ENCODE results near the gene TAOK3. TPM values are rescaled to one million over a fixed set of nuclear protein-coding genes. Genes with fewer than 3 reads are reported as not detected.
"Not testable (repeated sequence)": the region's sequence is repeated elsewhere in the genome, so short reads cannot be mapped to it uniquely, and the experiment has no call there.

TAOK3 gene
- total and polyA plus RNA-seq, 12 donors, result 10.7 to 55.3 (median 29.8) TPM

DNA sequence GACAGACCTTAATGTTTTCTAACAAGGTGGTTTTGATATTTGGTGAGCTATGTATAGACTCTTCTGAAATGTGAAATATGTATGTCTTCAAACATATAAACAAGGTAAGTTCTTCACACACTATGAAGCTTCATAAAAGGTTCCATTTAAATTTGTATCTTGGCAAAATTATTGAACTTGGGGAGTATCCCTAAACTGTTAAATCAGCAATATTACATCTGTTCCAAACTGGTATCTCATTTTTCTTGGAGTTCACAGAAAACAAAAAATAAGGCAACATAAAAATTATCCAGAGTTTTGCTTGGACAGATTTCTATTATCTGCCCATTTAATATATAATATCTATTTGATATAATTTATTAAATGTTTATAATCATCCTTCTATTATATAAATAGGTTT, 62.4 kb downstream of the TAOK3 start:
- no peaks in the 10 kb centered on the region for H3K27me3 ChIP-seq
- no peaks in the 10 kb centered on the region for H3K36me3 ChIP-seq (replicated peaks in 1 of 2)
- no peak overlapping the region for H3K4me3 ChIP-seq
- DNase-seq, result no peak
- H3K27ac ChIP-seq, result no peak overlapping the region
- no peaks in the 10 kb centered on the region for H3K9me3 ChIP-seq (replicated peaks in 1 of 3)
- peaks cover 0 to 18% of the 10 kb centered on the region in 2 donors for H3K4me1 ChIP-seq (replicated peaks in 1 of 2)
- intact Hi-C loops (cut with DNase I), result no loop called here
- TF ChIP-seq POLR2A (IDR thresholded peaks at IDR 0.05), result no peak

DNA sequence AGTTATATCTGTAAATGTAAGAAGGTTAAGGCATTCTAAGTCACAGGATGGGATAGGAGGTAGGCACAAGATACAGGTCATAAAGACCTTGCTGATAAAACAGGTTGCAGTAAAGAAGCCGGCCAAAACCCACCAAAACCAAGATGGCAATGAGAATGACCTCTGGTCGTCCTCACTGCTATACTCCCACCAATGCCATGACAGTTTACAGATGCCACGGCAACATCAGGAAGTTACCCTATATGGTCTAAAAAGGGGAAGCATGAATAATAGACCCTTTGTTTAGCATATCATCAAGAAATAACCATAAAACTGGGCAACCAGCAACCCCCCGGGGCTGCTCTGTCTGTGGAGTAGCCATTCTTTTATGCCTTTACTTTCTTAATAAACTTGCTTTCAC, 64.7 kb downstream of the TAOK3 start:
- intact Hi-C loops (cut with DNase I); H3K4me3 ChIP-seq; H3K36me3 ChIP-seq (replicated peaks in 1 of 2); H3K27me3 ChIP-seq; H3K9me3 ChIP-seq (replicated peaks in 1 of 3): not testable (repeated sequence)
- peak in 1 of 7 donors; percentile 16 for DNase-seq
- peaks cover 0 to 17% of the 10 kb centered on the region in 2 donors for H3K4me1 ChIP-seq (replicated peaks in 1 of 2)
- peak overlapping the region in 1 of 5 donors; percentile 30 for H3K27ac ChIP-seq
- WGBS, 4 donors, result 64 to 80% (median 71%) methylated on average over 4 of the region's 4 CpGs

- peaks cover 0 to 12% of the 10 kb centered on the region in 2 donors for H3K4me1 ChIP-seq (replicated peaks in 1 of 2)
- H3K4me3 ChIP-seq, result peak overlapping the region in 1 of 4 donors; percentile 17
- 53 to 61% (median 54%) methylated on average over 8 of the region's 8 CpGs for WGBS, 4 donors
- no peaks in the 10 kb centered on the region for H3K36me3 ChIP-seq (replicated peaks in 1 of 2)
- peak overlapping the region in 2 of 5 donors; percentile 30 to 70 for H3K27ac ChIP-seq
- no peaks in the 10 kb centered on the region for H3K9me3 ChIP-seq (replicated peaks in 1 of 3)
- peak in 3 of 7 donors; percentile 11 to 29 (median 20) for DNase-seq
- no peak for TF ChIP-seq POLR2A (IDR thresholded peaks at IDR 0.05)
- TF ChIP-seq, protein P1, sequence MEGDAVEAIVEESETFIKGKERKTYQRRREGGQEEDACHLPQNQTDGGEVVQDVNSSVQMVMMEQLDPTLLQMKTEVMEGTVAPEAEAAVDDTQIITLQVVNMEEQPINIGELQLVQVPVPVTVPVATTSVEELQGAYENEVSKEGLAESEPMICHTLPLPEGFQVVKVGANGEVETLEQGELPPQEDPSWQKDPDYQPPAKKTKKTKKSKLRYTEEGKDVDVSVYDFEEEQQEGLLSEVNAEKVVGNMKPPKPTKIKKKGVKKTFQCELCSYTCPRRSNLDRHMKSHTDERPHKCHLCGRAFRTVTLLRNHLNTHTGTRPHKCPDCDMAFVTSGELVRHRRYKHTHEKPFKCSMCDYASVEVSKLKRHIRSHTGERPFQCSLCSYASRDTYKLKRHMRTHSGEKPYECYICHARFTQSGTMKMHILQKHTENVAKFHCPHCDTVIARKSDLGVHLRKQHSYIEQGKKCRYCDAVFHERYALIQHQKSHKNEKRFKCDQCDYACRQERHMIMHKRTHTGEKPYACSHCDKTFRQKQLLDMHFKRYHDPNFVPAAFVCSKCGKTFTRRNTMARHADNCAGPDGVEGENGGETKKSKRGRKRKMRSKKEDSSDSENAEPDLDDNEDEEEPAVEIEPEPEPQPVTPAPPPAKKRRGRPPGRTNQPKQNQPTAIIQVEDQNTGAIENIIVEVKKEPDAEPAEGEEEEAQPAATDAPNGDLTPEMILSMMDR (IDR thresholded peaks at IDR 0.05), result no peak
- no peaks in the 10 kb centered on the region for H3K27me3 ChIP-seq
- intact Hi-C loops (cut with DNase I), result no loop called here
These were observed 65.4 kb downstream of the TAOK3 start for GRCh38 chr12:118307069-118307954.

DNA sequence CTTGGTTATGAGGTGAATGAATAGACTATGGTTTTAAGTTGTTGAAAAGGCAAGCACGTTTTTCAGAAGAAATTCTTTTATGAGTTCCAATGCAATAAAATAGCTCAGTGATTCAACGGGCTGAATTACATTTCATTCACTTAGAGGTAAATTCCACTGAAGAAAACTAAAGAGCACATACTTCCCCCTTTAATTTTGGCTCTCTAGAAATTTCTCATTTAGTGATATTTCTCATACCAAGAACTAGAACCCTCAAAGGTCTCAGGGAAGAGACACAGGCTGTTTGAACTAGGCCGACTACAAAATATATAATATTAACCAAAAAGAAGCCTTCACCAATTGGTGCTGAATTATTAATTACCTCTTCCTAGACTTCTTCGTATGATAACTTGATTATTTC, 68.6 kb downstream of the TAOK3 start:
- no peaks in the 10 kb centered on the region for H3K27me3 ChIP-seq
- 80 to 86% (median 85%) methylated on average over 4 of the region's 4 CpGs for WGBS, 4 donors
- H3K4me3 ChIP-seq, result no peak overlapping the region
- H3K36me3 ChIP-seq (replicated peaks in 1 of 2), result no peaks in the 10 kb centered on the region
- H3K9me3 ChIP-seq (replicated peaks in 1 of 3), result no peaks in the 10 kb centered on the region
- DNase-seq, result no peak
- no peak overlapping the region for H3K27ac ChIP-seq
- no peak for TF ChIP-seq POLR2A (IDR thresholded peaks at IDR 0.05)
- TF ChIP-seq, protein P1 (IDR thresholded peaks at IDR 0.05), result no peak
- H3K4me1 ChIP-seq (replicated peaks in 1 of 2), result peaks cover 0 to 17% of the 10 kb centered on the region in 2 donors
- intact Hi-C loops (cut with DNase I), result no loop called here

- DNase-seq, result no peak
- Histone ChIP-seq H3K36me3 (replicated peaks in 1 of 2) (no peaks in the 10 kb centered on the region), H3K4me3 (no peak overlapping the region), H3K27me3 (no peaks in the 10 kb centered on the region), H3K9me3 (replicated peaks in 1 of 3) (no peaks in the 10 kb centered on the region), H3K4me1 (replicated peaks in 1 of 2) (peaks cover 0 to 13% of the 10 kb centered on the region in 2 donors), H3K27ac (no peak overlapping the region)
- TF ChIP-seq, protein P1 (IDR thresholded peaks at IDR 0.05), result no peak
- TF ChIP-seq POLR2A (IDR thresholded peaks at IDR 0.05), result no peak
- intact Hi-C loops (cut with DNase I), result no loop called here
These were observed 70.7 kb downstream of the TAOK3 start for GRCh38 chr12:118302053-118302452.
